PC-3 (cell line): ENCODE measurements around the gene EPHB2. TPM values are rescaled to one million over a fixed set of nuclear protein-coding genes. Genes with fewer than 3 reads are reported as not detected.

Source experiments
- ATAC-seq: fragments of 200-7000 bp; cut with Tn5 transposase; 2 replicates; pipeline ENCODE4 v1.9.1; 2020; ENCODE audit warnings: mild to moderate bottlenecking, moderate library complexity
- BruUV-seq: library from RNA; stranded (reverse); fragments of 400-500 nt; replicated peaks from 2 replicates; lab custom pipeline; 2021; lab: Mats Ljungman, UMichigan
- CTCF ChIA-PET: fragments of 300-600 bp; sonication (Branson Sonifier 250); formaldehyde crosslinking; loops from one replicate; lab custom pipeline; 2022; ENCODE audit warnings: antibody characterized with exemption; lab: Charles Lee
- POLR2A ChIA-PET: fragments of 300-600 bp; sonication (Branson Sonifier 250); formaldehyde crosslinking; loops from one replicate; lab custom pipeline; 2022; ENCODE audit warnings: antibody characterized with exemption; ENCODE audit not compliant: unreplicated experiment; lab: Charles Lee
- DNase-seq: peaks from one replicate; pipeline ENCODE4 v3.0.0-alpha.2; 2015
- H2AFZ ChIP-seq: fragments of 300-600 bp; sonication (generic); 2 replicates; pipeline ENCODE4 v1.6.0; 2016; ENCODE audit warnings: antibody characterized with exemption, low read length
- H3F3A ChIP-seq: fragments of 300-600 bp; sonication (generic); one replicate; pipeline ENCODE4 v1.6.0; 2017; ENCODE audit warnings: antibody characterized with exemption, low read length, control low read depth, mild to moderate bottlenecking; ENCODE audit not compliant: unreplicated experiment
- H3K27ac ChIP-seq: fragments of 300-600 bp; sonication (generic); 2 replicates; pipeline ENCODE4 v1.5.1; 2016; ENCODE audit warnings: mild to moderate bottlenecking, low read length
- H3K27me3 ChIP-seq: fragments of 300-600 bp; sonication (generic); 2 replicates; pipeline ENCODE4 v1.6.1; 2016; ENCODE audit warnings: low read length, mixed read lengths
- H3K36me3 ChIP-seq: fragments of 300-600 bp; sonication (generic); 2 replicates; pipeline ENCODE4 v1.6.1; 2016; ENCODE audit warnings: low read depth, mixed run types, low read length, mixed read lengths
- H3K4me1 ChIP-seq: fragments of 300-600 bp; sonication (generic); 2 replicates; pipeline ENCODE4 v1.5.1; 2016; ENCODE audit warnings: low read length; ENCODE audit not compliant: insufficient read depth
- H3K4me2 ChIP-seq: fragments of 300-600 bp; sonication (generic); 2 replicates; pipeline ENCODE4 v1.6.0; 2016; ENCODE audit warnings: low read length
- H3K4me3 ChIP-seq: fragments of 300-600 bp; sonication (generic); 2 replicates; pipeline ENCODE4 v1.5.1; 2016; ENCODE audit warnings: mild to moderate bottlenecking, low read length, mixed read lengths
- H3K79me2 ChIP-seq: fragments of 300-600 bp; sonication (generic); 2 replicates; pipeline ENCODE4 v1.6.1; 2017; ENCODE audit warnings: low read length, mixed read lengths
- H3K9ac ChIP-seq: fragments of 300-600 bp; sonication (generic); 2 replicates; pipeline ENCODE4 v1.6.0; 2016; ENCODE audit warnings: mild to moderate bottlenecking, low read length
- H3K9me2 ChIP-seq: fragments of 300-600 bp; sonication (generic); replicated peaks from 2 replicates; pipeline ENCODE4 v1.6.1; 2016; ENCODE audit warnings: mixed run types, low read length, mixed read lengths
- H3K9me3 ChIP-seq: fragments of 300-600 bp; sonication (generic); 2 replicates; pipeline ENCODE4 v1.6.1; 2016; ENCODE audit warnings: low read length, mixed read lengths
- H4K20me1 ChIP-seq: fragments of 300-600 bp; sonication (generic); 2 replicates; pipeline ENCODE4 v1.6.1; 2016; ENCODE audit warnings: low read length, mixed read lengths
- CTCF ChIP-seq: fragments of 300-600 bp; sonication (generic); conservative IDR thresholded peaks from 2 replicates; pipeline ENCODE4 v1.5.1; 2017; ENCODE audit warnings: antibody characterized with exemption, low read depth, mild to moderate bottlenecking, low read length
- EZH2 ChIP-seq: fragments of 300-600 bp; sonication (generic); IDR thresholded peaks from one replicate; pipeline ENCODE4 v1.6.1; 2017; ENCODE audit warnings: antibody characterized with exemption, mild to moderate bottlenecking, low read length; ENCODE audit not compliant: unreplicated experiment
- EZH2phosphoT487 ChIP-seq: fragments of 300-600 bp; sonication (generic); IDR thresholded peaks from 2 replicates; pipeline ENCODE4 v1.6.1; 2018; ENCODE audit warnings: mild to moderate bottlenecking, antibody characterized with exemption, low read length, borderline replicate concordance
- intact Hi-C: fragments of 100-400 bp; cut with micrococcal nuclease; formaldehyde crosslinking; loops from 2 replicates; pipeline ENCODE4 v1.9.0; 2023
- total RNA-seq: library from RNA; depleted of rRNA; stranded (reverse); fragments of >200 nt; gene quantifications from 2 replicates; pipeline ENCODE4 v1.2.3, GENCODE V29; 2014

The EPHB2 gene
- total RNA-seq, 1 experiment from 2014 or later = 23.2 TPM

GRCh38 chr1:22917989-22918388 lies 207.3 kb downstream of the EPHB2 start:
- DNase-seq (no peak), ATAC-seq (no peak)
- Histone ChIP-seq H4K20me1 (no peaks in the 10 kb centered on the region), H3K9me2 (no peaks in the 10 kb centered on the region), H3K4me3 (no peak overlapping the region), H2AFZ (no peak overlapping the region), H3K36me3 (no peaks in the 10 kb centered on the region), H3K79me2 (no peaks in the 10 kb centered on the region), H3K4me2 (no peak overlapping the region), H3K27me3 (no peaks in the 10 kb centered on the region), H3K4me1 (no peaks in the 10 kb centered on the region), H3F3A (no peaks in the 10 kb centered on the region), H3K9me3 (no peaks in the 10 kb centered on the region), H3K27ac (no peak overlapping the region), H3K9ac (no peak overlapping the region)
- no peak for TF ChIP-seq EZH2
- no peak for TF ChIP-seq CTCF
- TF ChIP-seq EZH2phosphoT487 = no peak
- intact Hi-C loops = no loop called here
- ChIA-PET CTCF (no interaction called here), POLR2A (no interaction called here)
- BruUV-seq = no TSS peak

- no peak for TF ChIP-seq CTCF
- TF ChIP-seq EZH2phosphoT487 = no peak
- no peak for TF ChIP-seq EZH2
- CTCF ChIA-PET = no interaction called here
These were observed 208.0 kb downstream of the EPHB2 start for GRCh38 chr1:22918644-22919043.

GRCh38 chr1:22919341-22920025 lies 208.8 kb downstream of the EPHB2 start:
- H3K79me2 ChIP-seq = no peaks in the 10 kb centered on the region
- H3K27ac ChIP-seq = no peak overlapping the region
- H4K20me1 ChIP-seq = no peaks in the 10 kb centered on the region
- ATAC-seq = no peak
- H3K4me2 ChIP-seq = no peak overlapping the region
- H3K36me3 ChIP-seq = no peaks in the 10 kb centered on the region
- no TSS peak for BruUV-seq
- ChIA-PET CTCF (interaction anchor here (0.5 kb wide), 1 partner anchor 104 kb away, joined by 4 read pairs; no protein-coding TSS in a partner anchor), POLR2A (no interaction called here)
- no peak overlapping the region for H2AFZ ChIP-seq
- H3K4me1 ChIP-seq = no peaks in the 10 kb centered on the region
- no peaks in the 10 kb centered on the region for H3K27me3 ChIP-seq
- no peak overlapping the region for H3K4me3 ChIP-seq
- no peak overlapping the region for H3K9ac ChIP-seq
- TF ChIP-seq EZH2 = no peak
- no peak for TF ChIP-seq CTCF
- no peak for TF ChIP-seq EZH2phosphoT487
- no peaks in the 10 kb centered on the region for H3F3A ChIP-seq
- DNase-seq = no peak
- H3K9me3 ChIP-seq = no peaks in the 10 kb centered on the region
- no peaks in the 10 kb centered on the region for H3K9me2 ChIP-seq
- intact Hi-C loops = no loop called here

More at GRCh38 chr1:22918644-22919043, 208.0 kb downstream of the EPHB2 start:
- intact Hi-C loops = no loop called here
- Histone ChIP-seq H4K20me1 (no peaks in the 10 kb centered on the region), H3K9me2 (no peaks in the 10 kb centered on the region), H3K36me3 (no peaks in the 10 kb centered on the region), H3K9ac (no peak overlapping the region), H3K4me1 (no peaks in the 10 kb centered on the region), H3F3A (no peaks in the 10 kb centered on the region), H3K79me2 (no peaks in the 10 kb centered on the region), H3K4me2 (no peak overlapping the region), H3K4me3 (no peak overlapping the region), H3K9me3 (no peaks in the 10 kb centered on the region), H2AFZ (no peak overlapping the region), H3K27ac (no peak overlapping the region), H3K27me3 (no peaks in the 10 kb centered on the region)
- no peak for ATAC-seq
- no peak for DNase-seq
- BruUV-seq = no TSS peak
- POLR2A ChIA-PET = no interaction called here
